Chondrocyte (in vitro differentiated cells): ENCODE data around the gene ANKAR. TPM values are rescaled to one million over a fixed set of nuclear protein-coding genes. Genes with fewer than 3 reads are reported as not detected.
A peak's percentile ranks its signal among the peaks of the same experiment; 100 is the strongest.

ENCODE experiments used
- DNase-seq: peaks from one replicate; pipeline ENCODE4 v3.0.0; 2021; ENCODE audit warnings: mixed read lengths, low spot score
- H3K27ac Mint-ChIP-seq: one replicate; pipeline ENCODE4 v1.8.0; 2021; ENCODE audit warnings: mild to moderate bottlenecking, moderate library complexity, mixed read lengths; ENCODE audit not compliant: unreplicated experiment
- H3K27me3 Mint-ChIP-seq: 2 replicates; pipeline ENCODE4 v1.8.0; 2021; ENCODE audit warnings: low read depth, mixed read lengths
- H3K36me3 Mint-ChIP-seq: 2 replicates; pipeline ENCODE4 v1.8.0; 2021; ENCODE audit warnings: low read depth, mixed read lengths
- H3K4me1 Mint-ChIP-seq: 2 replicates; pipeline ENCODE4 v1.8.0; 2021; ENCODE audit warnings: low read depth, mild to moderate bottlenecking, mixed read lengths
- H3K4me3 Mint-ChIP-seq: one replicate; pipeline ENCODE4 v1.8.0; 2021; ENCODE audit warnings: mild to moderate bottlenecking, moderate library complexity, mixed read lengths; ENCODE audit not compliant: unreplicated experiment
- H3K9me3 Mint-ChIP-seq: 2 replicates; pipeline ENCODE4 v1.8.0; 2021; ENCODE audit warnings: low read depth, mixed read lengths
- total RNA-seq: library from RNA; stranded (reverse); gene quantifications from 3 replicates; pipeline ENCODE4 v1.2.1, GENCODE V29; 2021
- TF ChIP-seq, protein P1 (sequence below): fragments of 200-600 bp; sonication (generic); IDR thresholded peaks from 2 replicates; pipeline ENCODE4 v1.5.0; 2021; ENCODE audit warnings: antibody characterized with exemption, mild to moderate bottlenecking, moderate library complexity

Gene ANKAR
- total RNA-seq, 1 donor from 2014 or later, result 6.4 TPM

GRCh38 chr2:189629531-189630453 is 44.7 kb upstream of the ANKAR start:
- H3K27ac Mint-ChIP-seq, result peak overlapping the region; percentile 81
- no peaks in the 10 kb centered on the region for H3K9me3 Mint-ChIP-seq
- no peaks in the 10 kb centered on the region for H3K27me3 Mint-ChIP-seq
- H3K36me3 Mint-ChIP-seq, result no peaks in the 10 kb centered on the region
- H3K4me3 Mint-ChIP-seq, result no peak overlapping the region
- no peak for DNase-seq
- H3K4me1 Mint-ChIP-seq, result peaks cover 44% of the 10 kb centered on the region
- TF ChIP-seq, protein P1, sequence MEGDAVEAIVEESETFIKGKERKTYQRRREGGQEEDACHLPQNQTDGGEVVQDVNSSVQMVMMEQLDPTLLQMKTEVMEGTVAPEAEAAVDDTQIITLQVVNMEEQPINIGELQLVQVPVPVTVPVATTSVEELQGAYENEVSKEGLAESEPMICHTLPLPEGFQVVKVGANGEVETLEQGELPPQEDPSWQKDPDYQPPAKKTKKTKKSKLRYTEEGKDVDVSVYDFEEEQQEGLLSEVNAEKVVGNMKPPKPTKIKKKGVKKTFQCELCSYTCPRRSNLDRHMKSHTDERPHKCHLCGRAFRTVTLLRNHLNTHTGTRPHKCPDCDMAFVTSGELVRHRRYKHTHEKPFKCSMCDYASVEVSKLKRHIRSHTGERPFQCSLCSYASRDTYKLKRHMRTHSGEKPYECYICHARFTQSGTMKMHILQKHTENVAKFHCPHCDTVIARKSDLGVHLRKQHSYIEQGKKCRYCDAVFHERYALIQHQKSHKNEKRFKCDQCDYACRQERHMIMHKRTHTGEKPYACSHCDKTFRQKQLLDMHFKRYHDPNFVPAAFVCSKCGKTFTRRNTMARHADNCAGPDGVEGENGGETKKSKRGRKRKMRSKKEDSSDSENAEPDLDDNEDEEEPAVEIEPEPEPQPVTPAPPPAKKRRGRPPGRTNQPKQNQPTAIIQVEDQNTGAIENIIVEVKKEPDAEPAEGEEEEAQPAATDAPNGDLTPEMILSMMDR, result no peak

- H3K4me3 Mint-ChIP-seq, result no peak overlapping the region
- H3K9me3 Mint-ChIP-seq, result no peaks in the 10 kb centered on the region
- DNase-seq, result no peak
- TF ChIP-seq, protein P1, result no peak
- no peaks in the 10 kb centered on the region for H3K36me3 Mint-ChIP-seq
- no peaks in the 10 kb centered on the region for H3K27me3 Mint-ChIP-seq
- peaks cover 42% of the 10 kb centered on the region for H3K4me1 Mint-ChIP-seq
- H3K27ac Mint-ChIP-seq, result peak overlapping the region; percentile 32
Observed at GRCh38 chr2:189631849-189632248, 42.6 kb upstream of the ANKAR start.

GRCh38 chr2:189633392-189633811 is 41.1 kb upstream of the ANKAR start:
- Mint-ChIP-seq H3K27me3 (no peaks in the 10 kb centered on the region), H3K27ac (no peak overlapping the region), H3K9me3 (no peaks in the 10 kb centered on the region), H3K4me3 (no peak overlapping the region), H3K36me3 (no peaks in the 10 kb centered on the region), H3K4me1 (peaks cover 35% of the 10 kb centered on the region)
- no peak for DNase-seq
- TF ChIP-seq, protein P1, result peak; percentile 68

DNA sequence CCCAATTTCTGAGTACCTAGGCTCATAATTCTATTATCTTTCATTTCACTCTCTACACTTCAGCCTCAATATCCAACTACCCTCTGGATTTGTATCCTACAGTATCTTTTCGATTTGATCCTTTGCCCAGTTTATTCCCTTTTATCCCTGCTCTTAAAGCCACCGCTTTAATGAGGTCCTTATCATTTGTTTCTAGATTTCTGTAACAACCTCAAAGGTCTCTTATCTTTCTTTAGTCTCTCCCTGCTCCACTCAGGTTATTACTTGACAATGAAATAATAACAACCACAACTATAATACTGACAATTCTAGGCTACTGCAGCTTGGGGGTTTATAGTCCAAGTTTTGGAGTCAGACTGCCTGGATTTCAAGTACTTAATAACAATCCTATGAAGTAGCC is 39.1 kb upstream of the ANKAR start:
- no peak for DNase-seq
- Mint-ChIP-seq H3K9me3 (no peaks in the 10 kb centered on the region), H3K27ac (no peak overlapping the region), H3K4me3 (no peak overlapping the region), H3K27me3 (no peaks in the 10 kb centered on the region), H3K36me3 (no peaks in the 10 kb centered on the region), H3K4me1 (peaks cover 15% of the 10 kb centered on the region)
- TF ChIP-seq, protein P1, result no peak

- Mint-ChIP-seq H3K9me3 (no peaks in the 10 kb centered on the region), H3K27ac (no peak overlapping the region), H3K4me1 (peaks cover 10% of the 10 kb centered on the region), H3K36me3 (no peaks in the 10 kb centered on the region), H3K4me3 (no peak overlapping the region), H3K27me3 (no peaks in the 10 kb centered on the region)
- DNase-seq, result no peak
- TF ChIP-seq, protein P1, result no peak
Observed at GRCh38 chr2:189638301-189639006, 36.0 kb upstream of the ANKAR start.
